Activated CD4-positive, alpha-beta T cell treated with anti-CD3 and anti-CD28 coated beads, Interleukin-2, amount 10 ng/mL, durations not matched to agents 7 days and 5 days (primary cell): ENCODE data around the gene GZF1. TPM values are rescaled to one million over a fixed set of nuclear protein-coding genes. Genes with fewer than 3 reads are reported as not detected.

ENCODE experiments used
- CTCF ChIA-PET: fragments of 350-600 bp; sonication (Branson Sonifier 250); formaldehyde crosslinking; loops from one replicate; lab custom pipeline; 2021; ENCODE audit warnings: antibody characterized with exemption; lab: Charles Lee
- POLR2A ChIA-PET: fragments of 350-600 bp; sonication (Branson Sonifier 250); formaldehyde crosslinking; loops from one replicate; lab custom pipeline; 2021; ENCODE audit warnings: antibody characterized with exemption; lab: Charles Lee
- DNase-seq: peaks from one replicate; pipeline ENCODE4 v3.0.0-alpha.2; 2020
- H3K27ac Mint-ChIP-seq: one replicate; pipeline ENCODE4 v1.8.0; 2021; ENCODE audit warnings: mild to moderate bottlenecking, moderate library complexity, mixed read lengths
- H3K27me3 Mint-ChIP-seq: one replicate; pipeline ENCODE4 v1.8.0; 2021; ENCODE audit warnings: mixed read lengths
- H3K36me3 Mint-ChIP-seq: one replicate; pipeline ENCODE4 v1.8.0; 2021; ENCODE audit warnings: low read depth, mixed read lengths
- H3K4me1 Mint-ChIP-seq: one replicate; pipeline ENCODE4 v1.8.0; 2021; ENCODE audit warnings: mixed read lengths
- H3K4me3 Mint-ChIP-seq: one replicate; pipeline ENCODE4 v1.8.0; 2021; ENCODE audit warnings: mild to moderate bottlenecking, moderate library complexity, mixed read lengths
- H3K9me3 Mint-ChIP-seq: one replicate; pipeline ENCODE4 v1.8.0; 2021; ENCODE audit warnings: mixed read lengths
- total RNA-seq, 2 experiments: library from RNA; stranded (reverse); gene quantifications; one replicate each; pipeline ENCODE4 v1.2.3, GENCODE V29; 2021

Gene GZF1
- total RNA-seq, 2 experiments from 2014 or later: 12.3 to 15.5 TPM

GRCh38 chr20:23404196-23404595 is 42.2 kb downstream of the GZF1 start:
- ChIA-PET POLR2A (no interaction called here), CTCF (interaction anchor here (1.0 to 1.3 kb wide), 2 partner anchors 15 to 55 kb away, joined by 3 read pairs; no protein-coding TSS in a partner anchor)
- peaks cover 40% of the 10 kb centered on the region for H3K4me1 Mint-ChIP-seq
- DNase-seq: no peak
- H3K27ac Mint-ChIP-seq: no peak overlapping the region
- H3K9me3 Mint-ChIP-seq: no peaks in the 10 kb centered on the region
- H3K27me3 Mint-ChIP-seq: no peaks in the 10 kb centered on the region
- H3K36me3 Mint-ChIP-seq: peaks cover 23% of the 10 kb centered on the region
- no peak overlapping the region for H3K4me3 Mint-ChIP-seq

DNA sequence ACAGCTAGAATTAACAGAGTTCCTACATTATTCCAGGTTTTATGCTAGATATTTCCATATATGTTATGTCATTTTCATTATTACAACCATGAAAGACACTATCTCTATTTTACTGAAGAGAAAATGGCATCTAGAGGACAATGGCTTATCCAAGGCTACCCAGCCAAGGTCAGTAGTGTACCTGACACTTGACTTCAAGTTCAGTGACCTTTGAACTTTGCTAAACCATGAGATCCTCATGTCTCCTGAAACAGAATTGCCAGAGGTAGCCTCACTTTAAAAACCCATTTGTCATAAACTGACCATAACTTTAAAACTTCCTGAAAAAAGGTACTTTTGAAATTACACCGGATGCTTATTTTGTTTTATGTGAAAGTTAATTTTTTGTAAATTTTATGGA is 44.9 kb downstream of the GZF1 start:
- no peak for DNase-seq
- Mint-ChIP-seq H3K4me3 (no peak overlapping the region), H3K27me3 (no peaks in the 10 kb centered on the region), H3K36me3 (peaks cover 8% of the 10 kb centered on the region), H3K27ac (no peak overlapping the region), H3K9me3 (no peaks in the 10 kb centered on the region), H3K4me1 (peaks cover 16% of the 10 kb centered on the region)
- CTCF ChIA-PET: interaction anchor here (0.7 to 1.3 kb wide), 3 partner anchors 25 to 57 kb away, joined by 3 read pairs; no protein-coding TSS in a partner anchor
- POLR2A ChIA-PET: no interaction called here

DNA sequence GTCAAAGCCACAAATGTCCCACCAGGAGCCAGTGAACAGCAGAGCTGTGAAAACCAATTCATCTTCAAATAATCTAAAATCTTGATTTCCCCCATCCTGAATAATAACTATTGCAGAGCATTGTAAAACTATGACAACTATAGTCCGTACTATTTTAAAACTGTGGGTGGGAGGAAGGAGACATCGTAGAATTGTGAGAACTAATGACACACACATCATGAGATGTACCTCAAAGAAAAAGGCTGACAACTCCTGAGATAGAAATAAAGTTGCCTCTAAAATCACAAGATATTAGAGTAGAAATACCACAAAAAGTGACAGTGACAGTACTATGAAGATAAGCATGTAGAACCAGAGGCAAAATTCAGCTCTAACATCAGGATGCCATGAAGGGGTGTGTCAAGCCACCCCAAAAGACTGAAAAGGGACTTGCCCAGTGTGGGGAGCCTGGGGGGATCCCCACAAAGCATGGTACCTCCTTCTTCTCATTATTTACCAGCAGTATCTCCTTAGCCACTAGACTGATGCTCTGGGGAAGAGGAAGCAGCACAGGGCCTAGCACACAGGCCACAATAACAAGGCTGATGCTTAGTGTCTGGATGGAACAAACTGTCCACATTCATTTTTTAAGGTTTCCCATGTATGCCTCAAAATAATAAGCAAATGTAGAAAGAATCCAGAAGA is 45.9 kb downstream of the GZF1 start:
- Mint-ChIP-seq H3K4me1 (peaks cover 16% of the 10 kb centered on the region), H3K27ac (no peak overlapping the region)
- POLR2A ChIA-PET: no interaction called here

DNA sequence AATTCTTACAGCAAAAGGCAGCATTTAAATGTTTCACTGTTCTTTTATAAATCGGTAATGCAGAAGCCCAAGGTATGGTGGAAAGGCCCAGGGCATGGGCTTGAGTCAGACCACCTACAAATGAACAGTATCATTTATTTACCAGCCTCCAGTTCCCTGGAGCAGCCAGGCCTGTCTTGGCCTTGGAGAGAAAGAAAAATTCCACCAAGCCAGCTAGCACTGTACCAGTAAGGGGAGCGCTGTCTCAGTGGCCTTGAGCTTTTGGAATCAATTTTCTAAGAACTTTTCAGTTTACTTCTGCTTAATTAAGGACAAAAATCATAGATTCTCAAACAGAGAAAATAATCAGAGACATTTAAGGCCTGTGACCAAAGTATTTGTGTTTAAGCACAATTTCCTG is 47.0 kb downstream of the GZF1 start:
- POLR2A ChIA-PET: no interaction called here
- CTCF ChIA-PET: no interaction called here
- Mint-ChIP-seq H3K27me3 (no peaks in the 10 kb centered on the region), H3K9me3 (no peaks in the 10 kb centered on the region), H3K4me1 (peaks cover 23% of the 10 kb centered on the region), H3K27ac (no peak overlapping the region), H3K36me3 (peaks cover 3% of the 10 kb centered on the region), H3K4me3 (no peak overlapping the region)
- DNase-seq: no peak

More for the DNA sequence above, 45.9 kb downstream of the GZF1 start:
- no peak overlapping the region for H3K4me3 Mint-ChIP-seq
- no peak for DNase-seq
- peaks cover 1% of the 10 kb centered on the region for H3K36me3 Mint-ChIP-seq
- no peaks in the 10 kb centered on the region for H3K27me3 Mint-ChIP-seq
- no peaks in the 10 kb centered on the region for H3K9me3 Mint-ChIP-seq
- CTCF ChIA-PET: interaction anchor here (1.0 to 1.3 kb wide), 2 partner anchors 26 to 58 kb away, joined by 3 read pairs; no protein-coding TSS in a partner anchor

DNA sequence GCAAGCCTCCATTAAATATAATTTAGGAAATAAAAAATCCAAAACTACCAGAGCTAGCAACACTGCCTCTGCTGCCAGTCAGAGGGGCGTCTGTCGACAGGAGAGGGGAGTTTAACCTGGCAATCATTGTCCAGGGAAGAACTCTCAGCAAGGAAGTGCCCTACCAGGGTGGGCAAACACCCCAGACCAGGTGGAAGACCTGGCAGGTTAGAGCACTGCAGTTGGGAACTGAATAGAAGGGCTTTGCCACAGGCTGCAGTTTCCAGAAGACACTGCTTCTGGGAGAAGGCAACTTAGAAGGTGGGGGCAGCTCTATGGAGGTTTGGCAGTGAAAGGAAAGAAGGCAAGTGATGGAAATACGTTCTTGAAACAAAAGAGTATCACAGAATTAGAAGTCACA is 47.8 kb downstream of the GZF1 start:
- Mint-ChIP-seq H3K27ac (no peak overlapping the region), H3K4me3 (no peak overlapping the region), H3K4me1 (peaks cover 23% of the 10 kb centered on the region), H3K9me3 (no peaks in the 10 kb centered on the region), H3K27me3 (no peaks in the 10 kb centered on the region), H3K36me3 (peaks cover 3% of the 10 kb centered on the region)
- DNase-seq: no peak
- CTCF ChIA-PET: interaction anchor here (2.1 kb wide), 1 partner anchor 11 kb away, joined by 8 read pairs; the partner anchor contains the start of gene NAPB
- POLR2A ChIA-PET: no interaction called here

DNA sequence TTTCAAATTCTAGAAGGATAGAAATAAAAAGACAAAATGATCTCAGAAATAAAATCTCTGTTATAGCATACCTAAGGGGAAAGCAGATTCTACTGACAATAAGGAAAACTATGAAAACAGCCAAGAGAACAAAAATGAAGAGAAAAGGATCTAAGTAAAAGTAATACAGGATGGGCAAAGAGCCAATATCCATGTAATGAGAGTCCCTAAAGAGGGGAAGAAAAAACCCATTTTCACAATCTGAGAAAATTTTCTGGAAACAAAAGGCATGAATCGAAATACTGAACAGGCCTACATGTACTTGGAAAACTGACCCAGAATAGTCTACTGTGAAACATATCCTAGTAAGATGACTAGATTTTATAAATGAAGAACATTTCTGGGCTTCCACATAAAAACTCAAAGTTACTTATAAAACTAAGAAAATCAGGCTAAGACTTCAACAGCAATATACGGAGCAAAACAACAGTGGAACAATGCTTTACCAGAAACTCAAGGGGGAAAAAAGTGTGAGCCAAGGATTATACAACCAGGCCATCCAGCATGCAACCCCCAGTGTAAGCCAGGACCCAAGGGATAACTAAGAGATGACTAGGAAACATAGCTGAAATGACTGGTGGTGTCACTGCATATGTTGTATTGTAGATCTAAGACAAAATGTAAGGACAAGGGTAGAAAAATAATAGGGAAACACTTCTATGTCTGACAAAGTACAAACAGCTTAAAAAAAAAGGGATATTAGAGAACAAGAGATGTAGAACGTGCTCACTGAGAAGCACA is 49.1 kb downstream of the GZF1 start:
- ChIA-PET CTCF (interaction anchor here (0.6 to 2.1 kb wide), 2 partner anchors 10 to 50 kb away, joined by 5 to 8 read pairs; partner anchors contain the start of gene NAPB), POLR2A (no interaction called here)
- no peak overlapping the region for H3K27ac Mint-ChIP-seq
- H3K36me3 Mint-ChIP-seq: peaks cover 5% of the 10 kb centered on the region
- peaks cover 30% of the 10 kb centered on the region for H3K4me1 Mint-ChIP-seq
- no peaks in the 10 kb centered on the region for H3K27me3 Mint-ChIP-seq
- DNase-seq: no peak
- H3K9me3 Mint-ChIP-seq: no peaks in the 10 kb centered on the region
- H3K4me3 Mint-ChIP-seq: no peak overlapping the region

DNA sequence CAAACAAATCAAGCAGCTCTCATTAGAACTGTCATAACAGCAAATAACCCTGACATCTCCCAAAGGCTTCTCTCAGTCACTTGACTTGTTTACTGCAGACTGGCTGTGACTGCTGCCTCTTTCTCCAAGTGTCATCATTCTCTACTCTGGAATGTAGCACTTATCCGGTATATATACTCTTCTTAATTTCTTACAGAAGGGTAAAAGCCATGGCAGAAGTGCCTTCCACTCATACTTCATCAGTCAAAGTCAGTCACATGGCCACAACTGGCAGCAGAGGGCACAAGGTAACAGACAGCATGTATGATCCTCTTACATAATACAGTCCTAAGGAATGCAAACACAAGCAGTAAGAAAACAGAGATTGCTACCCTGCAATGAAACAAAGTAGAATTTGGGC is 50.0 kb downstream of the GZF1 start:
- Mint-ChIP-seq H3K27me3 (no peaks in the 10 kb centered on the region), H3K9me3 (no peaks in the 10 kb centered on the region), H3K4me3 (no peak overlapping the region), H3K27ac (no peak overlapping the region), H3K4me1 (peaks cover 34% of the 10 kb centered on the region), H3K36me3 (peaks cover 6% of the 10 kb centered on the region)
- no peak for DNase-seq
- ChIA-PET CTCF (interaction anchor here (0.6 to 2.1 kb wide), 2 partner anchors 9 to 51 kb away, joined by 5 to 8 read pairs; partner anchors contain the start of gene NAPB), POLR2A (no interaction called here)

DNA sequence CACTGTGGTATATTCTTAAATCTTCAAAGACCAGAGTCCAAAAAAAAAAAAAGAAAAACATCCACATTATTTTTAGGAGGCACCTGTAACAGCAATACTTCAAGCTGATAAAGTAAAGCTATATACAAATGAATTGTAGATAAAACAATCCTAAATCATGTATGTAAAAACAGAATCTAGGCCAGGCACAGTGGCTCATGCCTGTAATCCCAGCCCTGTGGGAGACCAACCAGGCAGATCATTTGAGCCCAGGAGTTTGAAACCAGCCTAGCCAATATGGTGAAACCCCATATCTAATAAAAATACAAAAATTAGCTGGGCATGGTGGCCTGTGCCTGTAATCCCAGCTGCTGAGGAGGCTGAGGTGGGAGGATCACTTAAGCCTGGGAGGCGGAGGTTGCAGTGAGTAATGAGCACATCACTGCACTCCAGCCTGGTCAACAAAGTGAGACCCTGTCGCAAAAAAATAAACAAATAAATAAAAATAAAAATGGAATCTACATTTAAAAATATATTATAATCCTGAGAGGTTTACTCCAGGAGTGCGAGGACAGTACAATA is 52.0 kb downstream of the GZF1 start:
- Mint-ChIP-seq H3K4me3 (no peak overlapping the region), H3K36me3 (peaks cover 7% of the 10 kb centered on the region), H3K27me3 (no peaks in the 10 kb centered on the region), H3K9me3 (no peaks in the 10 kb centered on the region), H3K4me1 (peaks cover 37% of the 10 kb centered on the region), H3K27ac (no peak overlapping the region)
- POLR2A ChIA-PET: no interaction called here
- no peak for DNase-seq
- CTCF ChIA-PET: no interaction called here

DNA sequence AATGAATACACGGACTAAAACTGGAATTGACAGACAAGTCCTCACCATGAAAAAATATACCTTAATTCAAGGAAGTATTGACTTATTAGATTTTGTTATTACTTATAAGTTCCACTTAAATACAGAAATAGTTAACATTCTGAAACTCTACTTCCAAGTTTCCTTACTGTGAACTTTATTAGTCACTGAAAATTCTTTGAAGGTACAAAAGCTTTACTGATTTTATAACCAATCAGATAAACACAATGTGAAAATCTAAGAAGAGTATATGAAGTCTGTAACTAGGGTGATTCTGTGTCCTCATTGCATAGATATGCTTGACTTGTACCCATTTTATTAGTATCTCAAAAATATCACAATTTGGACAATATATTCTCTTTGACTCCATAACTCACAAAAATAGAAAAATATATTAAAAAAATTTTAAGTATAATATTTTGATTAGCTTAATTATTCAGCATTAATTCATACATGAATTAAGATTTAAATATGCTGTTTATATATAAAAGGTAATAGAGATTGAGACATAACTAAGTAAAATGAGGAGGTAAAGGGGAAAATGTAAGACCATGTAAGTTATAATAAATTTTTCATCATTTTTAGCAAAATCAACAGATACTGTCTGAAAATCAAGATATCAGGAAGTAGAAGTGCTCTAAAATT is 52.7 kb downstream of the GZF1 start:
- Mint-ChIP-seq H3K4me1 (peaks cover 44% of the 10 kb centered on the region), H3K9me3 (no peaks in the 10 kb centered on the region), H3K27me3 (no peaks in the 10 kb centered on the region), H3K4me3 (no peak overlapping the region), H3K36me3 (peaks cover 7% of the 10 kb centered on the region), H3K27ac (no peak overlapping the region)
- ChIA-PET CTCF (no interaction called here), POLR2A (no interaction called here)
- DNase-seq: no peak

DNA sequence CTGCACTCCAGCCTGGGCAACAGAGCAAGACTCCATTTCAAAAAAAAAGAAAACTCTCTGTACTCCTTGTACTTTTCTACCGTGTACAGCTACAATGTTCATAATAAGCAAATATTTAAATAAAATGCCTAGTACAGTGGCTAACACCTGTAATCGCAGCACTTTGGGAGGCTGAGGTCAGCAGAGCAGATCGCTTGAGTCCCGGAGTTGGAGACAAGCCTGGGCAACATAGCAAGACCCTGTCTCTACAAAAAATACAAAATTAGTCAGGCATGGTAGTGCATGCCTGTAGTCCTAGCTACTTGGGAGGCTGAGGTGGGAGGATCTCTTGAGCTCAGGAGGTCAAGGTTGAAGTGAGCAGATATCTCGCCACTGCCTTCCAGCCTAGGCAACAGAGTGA is 53.6 kb downstream of the GZF1 start:
- H3K9me3 Mint-ChIP-seq: no peaks in the 10 kb centered on the region
- H3K36me3 Mint-ChIP-seq: peaks cover 7% of the 10 kb centered on the region
- peaks cover 48% of the 10 kb centered on the region for H3K4me1 Mint-ChIP-seq
- ChIA-PET POLR2A (interaction anchor here (0.6 kb wide), 1 partner anchor 42 kb away, joined by 3 read pairs; no protein-coding TSS in a partner anchor), CTCF (interaction anchor here (0.6 kb wide), 1 partner anchor 15 kb away, joined by 3 read pairs; no protein-coding TSS in a partner anchor)
- H3K27ac Mint-ChIP-seq: no peak overlapping the region
- no peak for DNase-seq
- no peaks in the 10 kb centered on the region for H3K27me3 Mint-ChIP-seq
- H3K4me3 Mint-ChIP-seq: no peak overlapping the region

GRCh38 chr20:23415959-23416583 is 54.1 kb downstream of the GZF1 start:
- Mint-ChIP-seq H3K27me3 (no peaks in the 10 kb centered on the region), H3K27ac (no peak overlapping the region), H3K4me1 (peaks cover 48% of the 10 kb centered on the region), H3K36me3 (peaks cover 7% of the 10 kb centered on the region), H3K9me3 (no peaks in the 10 kb centered on the region), H3K4me3 (no peak overlapping the region)
- no peak for DNase-seq
- ChIA-PET POLR2A (interaction anchor here (0.6 kb wide), 1 partner anchor 43 kb away, joined by 3 read pairs; no protein-coding TSS in a partner anchor), CTCF (interaction anchor here (0.6 to 1.8 kb wide), 4 partner anchors 16 to 58 kb away, joined by 3 to 7 read pairs (median 5); no protein-coding TSS in a partner anchor)

DNA sequence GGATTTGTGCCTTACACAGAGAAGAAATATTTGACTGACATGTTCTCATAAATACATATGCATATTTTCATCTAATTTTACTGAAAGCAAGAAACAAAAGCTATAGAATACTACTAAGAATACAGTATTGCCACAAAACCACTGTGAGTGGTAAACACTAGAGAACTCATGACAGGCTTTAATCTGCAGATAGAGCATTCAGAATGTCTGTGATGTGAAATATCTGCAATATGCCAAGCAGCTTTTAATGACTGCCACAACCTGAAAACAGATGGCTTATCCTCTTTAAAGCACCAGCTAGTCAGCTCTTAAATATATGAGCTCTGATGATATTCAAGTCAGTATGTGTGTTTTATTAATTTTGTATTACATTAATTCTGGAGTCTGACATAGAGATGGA is 55.9 kb downstream of the GZF1 start:
- POLR2A ChIA-PET: no interaction called here
- Mint-ChIP-seq H3K4me1 (peaks cover 63% of the 10 kb centered on the region), H3K9me3 (no peaks in the 10 kb centered on the region), H3K4me3 (no peak overlapping the region), H3K27ac (peak overlapping the region; percentile 76), H3K36me3 (peaks cover 7% of the 10 kb centered on the region), H3K27me3 (no peaks in the 10 kb centered on the region)
- CTCF ChIA-PET: interaction anchor here (0.9 to 1.8 kb wide), 4 partner anchors 18 to 68 kb away, joined by 3 to 7 read pairs (median 4); no protein-coding TSS in a partner anchor
- DNase-seq: no peak
